Nephron (organoid): ENCODE measurements around the gene SYNGR3.

Source experiments
- H3K27ac Mint-ChIP-seq, 3 experiments: 2 replicates each; pipeline ENCODE4 v1.8.0; 2020; ENCODE audit warnings: mixed read lengths in 3 of 3, mild to moderate bottlenecking in 2 of 3, moderate library complexity in 1 of 3
- H3K27me3 Mint-ChIP-seq: 2 replicates; pipeline ENCODE4 v1.8.0; 2021; ENCODE audit warnings: low read depth, mild to moderate bottlenecking, moderate library complexity, mixed read lengths
- H3K36me3 Mint-ChIP-seq: 2 replicates; pipeline ENCODE4 v1.8.0; 2020; ENCODE audit warnings: low read depth, mixed read lengths
- H3K4me1 Mint-ChIP-seq: 2 replicates; pipeline ENCODE4 v1.8.0; 2020; ENCODE audit warnings: mixed read lengths
- H3K4me3 Mint-ChIP-seq, 3 experiments: 2 replicates each; pipeline ENCODE4 v1.8.0; 2020; ENCODE audit warnings: mild to moderate bottlenecking in 3 of 3, mixed read lengths in 3 of 3, moderate library complexity in 2 of 3
- H3K9me3 Mint-ChIP-seq: 2 replicates; pipeline ENCODE4 v1.8.0; 2020; ENCODE audit warnings: mixed read lengths
- CTCF ChIP-seq, 3 experiments: fragments of 200-600 bp; sonication (generic); IDR thresholded peaks; one replicate each; pipeline ENCODE4 v1.5.0; 2021; ENCODE audit warnings: antibody characterized with exemption in 3 of 3; ENCODE audit not compliant: unreplicated experiment in 3 of 3

SYNGR3 gene

GRCh38 chr16:2028146-2028545, 38.4 kb downstream of the SYNGR3 start:
- Mint-ChIP-seq H3K27me3 (peaks cover 3% of the 10 kb centered on the region), H3K27ac (peak overlapping the region; percentile 46 to 92 (median 90)), H3K4me3 (peak overlapping the region; percentile 90 to 97 (median 94)), H3K9me3 (no peaks in the 10 kb centered on the region), H3K36me3 (peaks cover 4% of the 10 kb centered on the region), H3K4me1 (peaks cover 20% of the 10 kb centered on the region)
- TF ChIP-seq CTCF (IDR thresholded peaks at IDR 0.05; ENCODE audit: unreplicated experiment in 3 of 3) = no peak

GRCh38 chr16:2028620-2029220, 39.0 kb downstream of the SYNGR3 start:
- no peak for TF ChIP-seq CTCF (IDR thresholded peaks at IDR 0.05; ENCODE audit: unreplicated experiment in 3 of 3)
- Mint-ChIP-seq H3K4me1 (peaks cover 16% of the 10 kb centered on the region), H3K27ac (peak overlapping the region; percentile 57 to 90 (median 86)), H3K4me3 (peak overlapping the region; percentile 90 to 97 (median 94)), H3K36me3 (peaks cover 4% of the 10 kb centered on the region), H3K9me3 (no peaks in the 10 kb centered on the region), H3K27me3 (peaks cover 3% of the 10 kb centered on the region)

- peak overlapping the region in 2 of 3 experiments; percentile 62 to 79 for H3K4me3 Mint-ChIP-seq
- no peak for TF ChIP-seq CTCF (IDR thresholded peaks at IDR 0.05; ENCODE audit: unreplicated experiment in 3 of 3)
- no peaks in the 10 kb centered on the region for H3K9me3 Mint-ChIP-seq
- peaks cover 3% of the 10 kb centered on the region for H3K27me3 Mint-ChIP-seq
- peak overlapping the region in 1 of 3 experiments; percentile 60 for H3K27ac Mint-ChIP-seq
- H3K4me1 Mint-ChIP-seq = peaks cover 16% of the 10 kb centered on the region
- H3K36me3 Mint-ChIP-seq = peaks cover 4% of the 10 kb centered on the region
Observed at GRCh38 chr16:2029350-2029749, 39.6 kb downstream of the SYNGR3 start.

GRCh38 chr16:2030036-2030435, 40.3 kb downstream of the SYNGR3 start:
- Mint-ChIP-seq H3K9me3 (no peaks in the 10 kb centered on the region), H3K36me3 (peaks cover 4% of the 10 kb centered on the region), H3K4me1 (peaks cover 18% of the 10 kb centered on the region), H3K4me3 (peak overlapping the region; percentile 62 to 79 (median 75)), H3K27me3 (peaks cover 3% of the 10 kb centered on the region), H3K27ac (peak overlapping the region in 1 of 3 experiments; percentile 42)
- TF ChIP-seq CTCF (IDR thresholded peaks at IDR 0.05; ENCODE audit: unreplicated experiment in 3 of 3) = no peak

GRCh38 chr16:2031081-2031577, 41.4 kb downstream of the SYNGR3 start:
- no peak for TF ChIP-seq CTCF (IDR thresholded peaks at IDR 0.05; ENCODE audit: unreplicated experiment in 3 of 3)
- H3K4me3 Mint-ChIP-seq = no peak overlapping the region
- peaks cover 3% of the 10 kb centered on the region for H3K27me3 Mint-ChIP-seq
- H3K27ac Mint-ChIP-seq = peak overlapping the region in 1 of 3 experiments; percentile 27
- no peaks in the 10 kb centered on the region for H3K9me3 Mint-ChIP-seq
- H3K36me3 Mint-ChIP-seq = peaks cover 4% of the 10 kb centered on the region
- peaks cover 18% of the 10 kb centered on the region for H3K4me1 Mint-ChIP-seq
